BE2C (cell line): Measurements from ENCODE around the gene ATF2.

ENCODE experiments used
- DNase-seq: peaks from one replicate; pipeline ENCODE4 v3.0.0-alpha.2; 2020
- H3K27me3 ChIP-seq: fragments of 250-450 bp; sonication (Bioruptor Pico); 2 replicates; pipeline ENCODE4 v1.5.1; 2020; ENCODE audit warnings: mild to moderate bottlenecking
- H3K36me3 ChIP-seq: fragments of 250-450 bp; sonication (Bioruptor Pico); 2 replicates; pipeline ENCODE4 v1.5.1; 2020; ENCODE audit warnings: mild to moderate bottlenecking
- H3K4me1 ChIP-seq: fragments of 250-450 bp; sonication (Bioruptor Pico); 2 replicates; pipeline ENCODE4 v1.5.1; 2020
- H3K4me3 ChIP-seq: 2 replicates; pipeline ENCODE4 v1.5.1; 2011; ENCODE audit warnings: low read depth, low read length
- H3K9me3 ChIP-seq: fragments of 250-450 bp; sonication (Bioruptor Pico); 2 replicates; pipeline ENCODE4 v1.5.1; 2020
- CTCF ChIP-seq: IDR thresholded peaks from 2 replicates; pipeline ENCODE4 v1.5.1; 2012; ENCODE audit warnings: mild to moderate bottlenecking, low read depth, low read length

ATF2 gene

GRCh38 chr2:175195012-175195411 lies 27.0 kb upstream of the ATF2 start:
- Histone ChIP-seq H3K4me3 (no peak overlapping the region), H3K27me3 (no peaks in the 10 kb centered on the region), H3K4me1 (no peaks in the 10 kb centered on the region), H3K9me3 (no peaks in the 10 kb centered on the region), H3K36me3 (no peaks in the 10 kb centered on the region)
- no peak for TF ChIP-seq CTCF
- no peak for DNase-seq

- H3K4me1 ChIP-seq: no peaks in the 10 kb centered on the region
- no peaks in the 10 kb centered on the region for H3K27me3 ChIP-seq
- no peaks in the 10 kb centered on the region for H3K36me3 ChIP-seq
- no peak for TF ChIP-seq CTCF
- no peak overlapping the region for H3K4me3 ChIP-seq
- H3K9me3 ChIP-seq: no peaks in the 10 kb centered on the region
- DNase-seq: no peak
Measured at GRCh38 chr2:175188761-175189160, 20.8 kb upstream of the ATF2 start.

GRCh38 chr2:175187378-175187777 lies 19.4 kb upstream of the ATF2 start:
- no peak for DNase-seq
- Histone ChIP-seq H3K27me3 (no peaks in the 10 kb centered on the region), H3K4me3 (no peak overlapping the region), H3K9me3 (no peaks in the 10 kb centered on the region), H3K36me3 (no peaks in the 10 kb centered on the region), H3K4me1 (no peaks in the 10 kb centered on the region)
- TF ChIP-seq CTCF: peak; percentile 29

- H3K27me3 ChIP-seq: no peaks in the 10 kb centered on the region
- H3K4me3 ChIP-seq: no peak overlapping the region
- no peaks in the 10 kb centered on the region; the same call in 1 of the 2 replicates for H3K4me1 ChIP-seq
- no peak for DNase-seq
- peaks cover 13% of the 10 kb centered on the region for H3K36me3 ChIP-seq
- H3K9me3 ChIP-seq: no peaks in the 10 kb centered on the region
- TF ChIP-seq CTCF: no peak
Measured at GRCh38 chr2:175183674-175184073, 15.7 kb upstream of the ATF2 start.

GRCh38 chr2:175181877-175182308 lies 13.9 kb upstream of the ATF2 start:
- no peak for DNase-seq
- Histone ChIP-seq H3K36me3 (peaks cover 29% of the 10 kb centered on the region), H3K27me3 (no peaks in the 10 kb centered on the region), H3K4me1 (no peaks in the 10 kb centered on the region; the same call in 1 of the 2 replicates), H3K9me3 (no peaks in the 10 kb centered on the region), H3K4me3 (peak overlapping the region; percentile 82)
- no peak for TF ChIP-seq CTCF

- H3K4me1 ChIP-seq: no peaks in the 10 kb centered on the region; the same call in 1 of the 2 replicates
- no peaks in the 10 kb centered on the region for H3K9me3 ChIP-seq
- H3K27me3 ChIP-seq: no peaks in the 10 kb centered on the region
- TF ChIP-seq CTCF: peak; percentile 13; the same call in 1 of the 2 replicates
- peaks cover 32% of the 10 kb centered on the region for H3K36me3 ChIP-seq
- peak; percentile 88 for DNase-seq
- peak within 1 kb of the TSS; percentile 82 for H3K4me3 ChIP-seq
Measured at GRCh38 chr2:175181104-175181876, 13.3 kb upstream of the ATF2 start, which contains the start of gene ATP5MC3. Gene ATP5MC3 (minus strand): TSS chr2:175181710. CDS start chr2:175181393, 317 bp downstream.
